Esophagus muscularis mucosa (tissue), 4 donors: ENCODE results near the gene CLCA4. TPM values are rescaled to one million over a fixed set of nuclear protein-coding genes. Genes with fewer than 3 reads are reported as not detected.

Source experiments
- DNase-seq: peaks from one replicate; pipeline ENCODE4 v3.0.0-alpha.2; 2017; ENCODE audit errors: extremely low spot score
- H3K27ac ChIP-seq, 4 donors: fragments of 200-600 bp; sonication (generic); replicated peaks in 1 of 4; 1 replicate in 3 of 4; 2 replicates in 1 of 4; pipeline ENCODE4 v1.5.1; 2016 to 2019; ENCODE audit warnings: mild to moderate bottlenecking in 1 of 4
- H3K27me3 ChIP-seq, 4 donors: fragments of 200-600 bp; sonication (generic); one replicate each; pipeline versions ENCODE4 v1.5.1 to v1.6.0; 2016 to 2019
- H3K36me3 ChIP-seq, 4 donors: fragments of 200-600 bp; sonication (generic); one replicate each; pipeline ENCODE4 v1.5.1; 2016 to 2019
- H3K4me1 ChIP-seq, 4 donors: fragments of 200-600 bp; sonication (generic); one replicate each; pipeline ENCODE4 v1.5.1; 2016 to 2019
- H3K4me3 ChIP-seq, 4 donors: fragments of 200-600 bp; sonication (generic); 1 replicate in 2 of 4; 2 replicates in 2 of 4; pipeline ENCODE4 v1.5.1; 2016 to 2019; ENCODE audit warnings: mild to moderate bottlenecking in 4 of 4, moderate library complexity in 1 of 4
- H3K9me3 ChIP-seq, 4 donors: fragments of 200-600 bp; sonication (generic); 1 replicate in 3 of 4; 2 replicates in 1 of 4; pipeline ENCODE4 v1.5.1; 2016 to 2019
- EP300 ChIP-seq: sonication (generic); formaldehyde crosslinking; IDR thresholded peaks from one replicate; pipeline ENCODE4 v1.6.1; 2017; ENCODE audit warnings: antibody characterized with exemption
- POLR2A ChIP-seq: fragments of 450-650 bp; IDR thresholded peaks from one replicate; pipeline ENCODE4 v1.6.1; 2017; ENCODE audit warnings: antibody characterized with exemption, moderate library complexity, mild to moderate bottlenecking, low read depth
- POLR2AphosphoS5 ChIP-seq, 2 donors: sonication (generic); formaldehyde crosslinking; IDR thresholded peaks; one replicate each; pipeline ENCODE4 v1.6.1; 2017; ENCODE audit warnings: antibody characterized with exemption in 2 of 2
- WGBS: methylation state at CpG from one replicate; pipeline ENCODE4 v1.1.5; 2018; 5-methylcytosine and 5-hydroxymethylcytosine counted together
- intact Hi-C: fragments of 100-400 bp; cut with DNase I; formaldehyde crosslinking; loops from one replicate; pipeline ENCODE4 v1.15.1; 2023
- total RNA-seq, 4 donors: library from RNA; depleted of rRNA; stranded (reverse); fragments of >200 nt; gene quantifications; one replicate each; pipeline versions ENCODE4 v1.1.0 to v1.2.1, GENCODE V29; 2016
- TF ChIP-seq, protein P1 (sequence below), 3 experiments: fragments of 200-600 bp in 2 of 3; fragments of 450-650 bp in 1 of 3; sonication (generic) in 2 of 3; IDR thresholded peaks; one replicate each; pipeline ENCODE4 v1.5.1; 2017 to 2019; ENCODE audit warnings: antibody characterized with exemption in 3 of 3, mild to moderate bottlenecking in 2 of 3, moderate library complexity in 1 of 3

CLCA4 gene
- total RNA-seq, 4 donors from 2014 or later = 1.4 to 1.7 TPM; not detected in 2

DNA sequence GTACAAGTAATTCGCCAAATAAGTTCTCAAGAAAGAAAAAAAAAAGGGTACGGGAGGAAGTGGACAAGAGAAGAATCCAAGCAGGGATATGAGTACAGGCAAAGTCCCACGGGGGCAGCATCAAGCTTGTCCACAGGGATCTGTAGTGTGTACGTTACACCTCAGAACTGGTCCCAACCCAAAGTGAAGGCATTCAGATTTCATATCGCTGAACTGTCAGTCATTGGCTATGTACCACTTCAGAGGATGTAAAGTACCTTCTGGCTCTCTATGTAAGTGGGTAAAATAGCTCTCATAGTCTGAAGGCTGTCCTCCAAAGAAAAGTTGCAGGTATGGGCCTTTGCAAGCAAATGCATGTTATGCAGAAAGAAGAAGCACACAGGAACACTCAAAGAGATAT, 8.1 kb upstream of the CLCA4 start:
- H3K4me3 ChIP-seq = no peak overlapping the region
- no peaks in the 10 kb centered on the region for H3K36me3 ChIP-seq
- TF ChIP-seq EP300 (no peak), POLR2AphosphoS5 (IDR thresholded peaks at IDR 0.05) (no peak), POLR2A (no peak)
- TF ChIP-seq, protein P1, sequence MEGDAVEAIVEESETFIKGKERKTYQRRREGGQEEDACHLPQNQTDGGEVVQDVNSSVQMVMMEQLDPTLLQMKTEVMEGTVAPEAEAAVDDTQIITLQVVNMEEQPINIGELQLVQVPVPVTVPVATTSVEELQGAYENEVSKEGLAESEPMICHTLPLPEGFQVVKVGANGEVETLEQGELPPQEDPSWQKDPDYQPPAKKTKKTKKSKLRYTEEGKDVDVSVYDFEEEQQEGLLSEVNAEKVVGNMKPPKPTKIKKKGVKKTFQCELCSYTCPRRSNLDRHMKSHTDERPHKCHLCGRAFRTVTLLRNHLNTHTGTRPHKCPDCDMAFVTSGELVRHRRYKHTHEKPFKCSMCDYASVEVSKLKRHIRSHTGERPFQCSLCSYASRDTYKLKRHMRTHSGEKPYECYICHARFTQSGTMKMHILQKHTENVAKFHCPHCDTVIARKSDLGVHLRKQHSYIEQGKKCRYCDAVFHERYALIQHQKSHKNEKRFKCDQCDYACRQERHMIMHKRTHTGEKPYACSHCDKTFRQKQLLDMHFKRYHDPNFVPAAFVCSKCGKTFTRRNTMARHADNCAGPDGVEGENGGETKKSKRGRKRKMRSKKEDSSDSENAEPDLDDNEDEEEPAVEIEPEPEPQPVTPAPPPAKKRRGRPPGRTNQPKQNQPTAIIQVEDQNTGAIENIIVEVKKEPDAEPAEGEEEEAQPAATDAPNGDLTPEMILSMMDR (IDR thresholded peaks at IDR 0.05) = no peak
- H3K27ac ChIP-seq = no peak overlapping the region
- no peaks in the 10 kb centered on the region for H3K4me1 ChIP-seq
- no peaks in the 10 kb centered on the region for H3K9me3 ChIP-seq
- intact Hi-C loops = no loop called here
- no peak for DNase-seq
- no peaks in the 10 kb centered on the region for H3K27me3 ChIP-seq
- WGBS = 74% methylated on average over 5 of the region's 5 CpGs

DNA sequence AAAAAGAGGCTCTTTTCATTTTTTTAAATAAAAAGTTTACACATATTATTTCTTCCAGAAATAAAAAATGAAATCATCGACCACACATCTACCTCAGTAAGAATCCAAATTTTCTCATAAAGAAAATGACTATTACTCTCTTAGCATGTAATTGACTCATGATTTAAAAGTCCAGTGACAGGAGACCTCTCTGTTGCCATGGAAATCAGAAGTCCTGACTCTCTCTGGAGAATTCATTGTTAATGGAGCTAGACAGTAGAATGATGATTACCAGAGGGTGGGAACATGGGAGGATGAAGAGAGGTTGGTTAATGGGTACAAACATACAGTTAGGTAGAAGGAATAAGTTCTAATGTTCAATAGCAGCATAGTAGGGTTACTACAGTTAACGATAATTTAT, 5.0 kb upstream of the CLCA4 start:
- Histone ChIP-seq H3K4me3 (no peak overlapping the region), H3K4me1 (no peaks in the 10 kb centered on the region), H3K27ac (no peak overlapping the region), H3K9me3 (no peaks in the 10 kb centered on the region), H3K36me3 (no peaks in the 10 kb centered on the region), H3K27me3 (no peaks in the 10 kb centered on the region)
- 85% methylated on average over 2 of the region's 2 CpGs for WGBS
- TF ChIP-seq EP300 = no peak
- TF ChIP-seq, protein P1 (IDR thresholded peaks at IDR 0.05) = no peak
- no peak for DNase-seq
- intact Hi-C loops = no loop called here

DNA sequence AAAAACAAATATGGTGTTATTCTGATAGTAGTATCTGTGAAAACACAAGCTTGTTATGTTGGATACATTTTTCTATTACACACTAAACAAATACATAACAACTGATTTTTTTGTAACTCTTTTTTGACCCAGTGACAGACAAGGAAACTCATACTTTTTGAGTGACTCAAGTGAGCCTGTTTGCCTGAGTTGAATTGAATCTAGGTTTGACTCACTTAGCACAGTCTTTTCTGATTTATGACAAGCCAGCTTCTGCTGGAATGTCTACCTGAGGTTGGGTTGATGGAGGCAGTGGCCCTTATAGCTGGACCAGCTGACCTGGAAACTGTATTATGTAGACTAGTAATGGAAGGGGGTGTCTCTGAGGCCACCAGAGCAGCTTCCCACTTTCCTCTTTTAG, 4.2 kb upstream of the CLCA4 start:
- Histone ChIP-seq H3K36me3 (no peaks in the 10 kb centered on the region), H3K4me1 (no peaks in the 10 kb centered on the region), H3K27me3 (no peaks in the 10 kb centered on the region), H3K27ac (no peak overlapping the region), H3K9me3 (no peaks in the 10 kb centered on the region), H3K4me3 (no peak overlapping the region)
- intact Hi-C loops = no loop called here
- DNase-seq = no peak
- TF ChIP-seq, protein P1 (IDR thresholded peaks at IDR 0.05) = no peak
- no peak for TF ChIP-seq POLR2A
- no peak for TF ChIP-seq EP300
- TF ChIP-seq POLR2AphosphoS5 (IDR thresholded peaks at IDR 0.05) = no peak

DNA sequence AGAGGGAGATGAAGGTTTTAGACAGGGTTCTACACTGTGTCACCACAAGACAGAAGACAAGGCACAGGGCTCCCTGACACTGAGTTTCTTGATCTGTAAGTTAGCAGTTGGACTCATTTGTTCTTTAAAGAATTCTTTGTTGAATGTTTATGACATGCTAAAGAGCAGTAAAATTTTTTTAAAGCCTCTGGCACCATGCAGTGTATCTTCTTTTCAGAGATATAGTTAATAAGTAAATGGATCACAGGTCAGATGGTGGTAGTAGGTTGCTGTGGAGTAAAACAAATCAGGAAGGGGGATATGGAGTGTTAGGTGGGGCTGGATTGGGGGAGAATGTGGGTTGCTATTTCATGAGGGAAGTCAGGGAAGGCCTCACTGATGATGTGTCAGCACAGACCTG, 2.0 kb downstream of the CLCA4 start:
- TF ChIP-seq EP300 (no peak), POLR2A (no peak), POLR2AphosphoS5 (IDR thresholded peaks at IDR 0.05) (no peak)
- TF ChIP-seq, protein P1 (IDR thresholded peaks at IDR 0.05) = no peak
- Histone ChIP-seq H3K27me3 (no peaks in the 10 kb centered on the region), H3K36me3 (no peaks in the 10 kb centered on the region), H3K27ac (no peak overlapping the region), H3K4me1 (no peaks in the 10 kb centered on the region), H3K9me3 (no peaks in the 10 kb centered on the region), H3K4me3 (no peak overlapping the region)
- DNase-seq = no peak
- intact Hi-C loops = no loop called here

DNA sequence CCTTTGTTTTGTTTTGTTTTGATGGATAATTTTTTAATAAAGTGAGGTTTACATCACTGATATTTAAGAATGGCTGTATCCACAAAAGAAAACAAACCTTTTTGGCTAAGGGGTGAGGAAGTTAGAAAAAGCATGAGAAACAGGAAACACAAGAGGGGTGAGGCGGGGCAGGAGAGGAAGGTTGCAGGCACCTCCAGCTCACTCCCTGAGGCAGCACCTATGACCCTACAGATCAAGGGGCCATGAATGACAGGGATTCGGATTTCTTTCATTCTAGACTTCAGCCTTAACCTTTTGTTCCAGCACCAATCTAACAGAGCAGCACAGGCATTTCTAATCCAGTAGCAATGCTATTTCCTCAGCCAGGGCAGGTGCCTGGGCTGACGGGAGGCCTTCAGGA, 4.4 kb downstream of the CLCA4 start:
- TF ChIP-seq, protein P1 (IDR thresholded peaks at IDR 0.05) = no peak
- TF ChIP-seq POLR2AphosphoS5 (IDR thresholded peaks at IDR 0.05) = no peak
- no peak for TF ChIP-seq EP300
- TF ChIP-seq POLR2A = no peak
- no peaks in the 10 kb centered on the region for H3K9me3 ChIP-seq
- H3K4me1 ChIP-seq = no peaks in the 10 kb centered on the region
- 72% methylated on average over 3 of the region's 3 CpGs for WGBS
- H3K36me3 ChIP-seq = no peaks in the 10 kb centered on the region
- H3K4me3 ChIP-seq = no peak overlapping the region
- no peak for DNase-seq
- intact Hi-C loops = no loop called here
- H3K27ac ChIP-seq = no peak overlapping the region
- no peaks in the 10 kb centered on the region for H3K27me3 ChIP-seq
